Glomerular visceral epithelial cell (primary cell): ENCODE measurements around the gene RPL35.
A peak's percentile ranks its signal among the peaks of the same experiment; 100 is the strongest.

Source experiments
- DNase-seq: peaks from one replicate; pipeline ENCODE4 v3.0.0-alpha.2; 2016; ENCODE audit errors: extremely low spot score

Gene RPL35

GRCh38 chr9:124820698-124821623, 40.8 kb downstream of the RPL35 start:
- no peak for DNase-seq

GRCh38 chr9:124818431-124819281, 43.1 kb downstream of the RPL35 start:
- peak; percentile 71 for DNase-seq

GRCh38 chr9:124815601-124816000, 46.2 kb downstream of the RPL35 start:
- no peak for DNase-seq

- DNase-seq = no peak
Observed at GRCh38 chr9:124814164-124814535, 47.6 kb downstream of the RPL35 start.

- no peak for DNase-seq
Observed at GRCh38 chr9:124813501-124814163, 48.1 kb downstream of the RPL35 start.

GRCh38 chr9:124813041-124813440, 48.7 kb downstream of the RPL35 start:
- peak; percentile 20 for DNase-seq

- DNase-seq = peak; percentile 100
Observed at GRCh38 chr9:124812441-124812876, 49.3 kb downstream of the RPL35 start.

- DNase-seq = peak; percentile 96
Observed at GRCh38 chr9:124810663-124811355, 50.9 kb downstream of the RPL35 start.

- no peak for DNase-seq
Observed at GRCh38 chr9:124809741-124810500, 51.8 kb downstream of the RPL35 start.

GRCh38 chr9:124809211-124809610, 52.5 kb downstream of the RPL35 start:
- no peak for DNase-seq

- DNase-seq = no peak
Observed at GRCh38 chr9:124808246-124808956, 53.4 kb downstream of the RPL35 start.
